Rectal smooth muscle tissue (tissue), 1 donor: ENCODE results near the gene CLEC16A.
A peak's percentile ranks its signal among the peaks of the same experiment; 100 is the strongest.
"Not testable (repeated sequence)": the region's sequence is repeated elsewhere in the genome, so short reads cannot be mapped to it uniquely, and the experiment has no call there.

Experiments
- H3K27ac ChIP-seq: one replicate; pipeline ENCODE4 v1.7.0; 2013; ENCODE audit warnings: low read depth, low read length, inconsistent platforms
- H3K27me3 ChIP-seq: one replicate; pipeline ENCODE4 v1.7.0; 2013; ENCODE audit warnings: low read length; ENCODE audit not compliant: control insufficient read depth, insufficient read depth
- H3K36me3 ChIP-seq: one replicate; pipeline ENCODE4 v1.7.0; 2013; ENCODE audit warnings: low read length; ENCODE audit not compliant: control insufficient read depth, insufficient read depth
- H3K4me1 ChIP-seq: one replicate; pipeline ENCODE4 v1.7.0; 2013; ENCODE audit warnings: low read length; ENCODE audit not compliant: control insufficient read depth, insufficient read depth
- H3K4me3 ChIP-seq: one replicate; pipeline ENCODE4 v1.7.0; 2013; ENCODE audit warnings: low read length
- H3K9ac ChIP-seq: one replicate; pipeline ENCODE4 v1.7.0; 2013; ENCODE audit warnings: low read length

The CLEC16A gene

DNA sequence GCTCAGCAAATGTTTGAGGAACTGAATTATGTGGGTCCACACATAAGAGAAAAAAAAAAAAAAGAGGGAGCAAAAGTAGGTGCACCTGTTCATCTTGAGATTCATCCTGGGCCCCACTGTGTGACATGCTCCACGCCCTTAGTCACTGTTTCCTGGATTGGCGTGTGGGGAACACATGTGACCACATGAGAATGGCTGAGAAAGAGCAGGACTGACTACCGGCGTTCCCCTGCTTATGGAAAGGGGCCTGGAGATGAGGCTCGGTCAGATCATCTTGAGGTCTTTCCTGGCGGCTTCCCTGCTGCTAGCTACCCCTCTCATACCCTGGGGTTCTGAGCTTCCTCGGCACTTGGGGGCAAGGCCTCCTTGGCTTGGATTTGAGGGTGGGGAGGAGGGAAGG, 6.0 kb upstream of the CLEC16A start:
- Histone ChIP-seq H3K36me3 (no peaks in the 10 kb centered on the region), H3K4me1 (peaks cover 46% of the 10 kb centered on the region), H3K27me3 (no peaks in the 10 kb centered on the region), H3K27ac (no peak overlapping the region), H3K4me3 (peak overlapping the region; percentile 87), H3K9ac (no peak overlapping the region)

GRCh38 chr16:10938796-10939648, 5.3 kb upstream of the CLEC16A start:
- no peak overlapping the region for H3K9ac ChIP-seq
- no peak overlapping the region for H3K27ac ChIP-seq
- no peaks in the 10 kb centered on the region for H3K36me3 ChIP-seq
- peaks cover 48% of the 10 kb centered on the region for H3K4me1 ChIP-seq
- no peaks in the 10 kb centered on the region for H3K27me3 ChIP-seq
- H3K4me3 ChIP-seq: peak overlapping the region; percentile 87

DNA sequence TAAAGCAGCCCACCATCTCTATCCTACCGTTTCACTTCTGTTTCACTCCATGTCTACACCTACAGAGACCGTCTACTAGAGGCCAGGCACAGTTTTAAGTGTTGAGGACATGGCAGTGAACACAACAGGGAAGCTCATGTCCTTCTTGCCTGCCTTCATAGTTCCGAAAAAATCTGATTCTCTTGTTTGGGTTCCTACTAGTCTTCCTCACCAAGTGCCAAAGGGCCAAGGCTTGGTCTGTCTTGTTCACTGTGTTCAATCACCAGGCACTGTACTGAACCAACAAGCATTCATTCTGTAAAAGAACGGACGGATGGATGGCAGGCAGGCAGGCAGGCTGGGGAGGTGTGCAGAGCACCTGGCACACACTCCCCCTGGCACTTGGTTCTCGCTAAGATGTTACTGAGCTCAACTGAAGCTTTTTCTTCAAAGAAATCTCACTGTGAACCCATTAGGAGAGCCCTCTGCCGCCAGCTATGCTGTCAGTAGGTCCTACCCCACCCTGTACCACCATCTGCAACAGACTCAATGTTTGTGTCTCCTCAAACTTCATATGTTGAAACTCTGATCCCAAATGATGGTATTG, 4.6 kb upstream of the CLEC16A start:
- H3K27ac ChIP-seq: peak overlapping the region; percentile 6

GRCh38 chr16:10940501-10941079, 3.8 kb upstream of the CLEC16A start:
- H3K4me1 ChIP-seq: peaks cover 52% of the 10 kb centered on the region

More for the DNA sequence above, 4.6 kb upstream of the CLEC16A start:
- Histone ChIP-seq H3K4me3 (peak overlapping the region; percentile 87), H3K36me3 (no peaks in the 10 kb centered on the region), H3K4me1 (peaks cover 49% of the 10 kb centered on the region), H3K27me3 (no peaks in the 10 kb centered on the region), H3K9ac (no peak overlapping the region)

DNA sequence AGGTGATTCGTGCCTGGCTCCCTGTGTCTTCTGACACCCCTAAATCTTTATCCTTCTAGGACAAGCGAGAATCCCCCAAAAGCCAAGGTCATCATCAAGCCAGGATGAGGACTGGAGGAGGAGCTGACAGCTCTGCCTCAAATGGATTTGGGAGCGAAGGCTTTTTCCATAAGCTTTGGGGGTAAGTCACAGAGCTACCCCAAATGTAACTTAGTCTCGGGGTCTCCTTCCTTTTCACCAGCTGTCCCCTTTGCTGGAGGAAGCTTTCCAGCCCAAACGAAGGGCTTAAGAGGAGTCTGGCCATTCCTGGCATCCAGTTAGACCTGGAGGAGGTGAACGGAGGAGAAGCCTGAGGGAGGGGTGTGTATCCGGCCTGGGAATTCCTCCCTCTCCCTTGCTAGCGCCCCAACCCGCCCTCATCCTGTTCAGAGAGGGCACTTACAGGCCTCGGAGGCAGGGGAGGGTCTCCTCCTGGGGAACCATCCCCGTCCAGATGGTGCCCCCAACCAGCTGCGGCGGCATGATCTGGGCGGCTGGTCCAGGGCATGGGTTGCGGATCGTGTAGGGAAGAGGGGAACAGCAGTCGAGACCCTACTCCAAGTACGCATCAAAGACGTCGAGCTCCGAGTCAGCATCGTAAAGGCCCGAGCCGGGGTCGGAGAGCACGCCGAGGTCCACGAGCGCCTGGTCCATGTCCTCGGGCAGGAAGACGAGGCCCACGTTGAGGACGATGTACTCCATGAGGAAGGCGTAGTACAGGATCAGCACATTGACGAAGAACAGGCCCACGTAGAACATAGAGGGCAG, 3.0 kb upstream of the CLEC16A start:
- no peaks in the 10 kb centered on the region for H3K36me3 ChIP-seq
- H3K9ac ChIP-seq: peak overlapping the region; percentile 87
- peak overlapping the region; percentile 87 for H3K4me3 ChIP-seq
- no peaks in the 10 kb centered on the region for H3K27me3 ChIP-seq
- peak overlapping the region; percentile 28 for H3K27ac ChIP-seq
- H3K4me1 ChIP-seq: peaks cover 57% of the 10 kb centered on the region

More at GRCh38 chr16:10940501-10941079, 3.8 kb upstream of the CLEC16A start:
- H3K36me3 ChIP-seq: no peaks in the 10 kb centered on the region
- H3K9ac ChIP-seq: no peak overlapping the region
- H3K27me3 ChIP-seq: no peaks in the 10 kb centered on the region
- peak overlapping the region; percentile 28 for H3K27ac ChIP-seq
- H3K4me3 ChIP-seq: peak overlapping the region; percentile 87

DNA sequence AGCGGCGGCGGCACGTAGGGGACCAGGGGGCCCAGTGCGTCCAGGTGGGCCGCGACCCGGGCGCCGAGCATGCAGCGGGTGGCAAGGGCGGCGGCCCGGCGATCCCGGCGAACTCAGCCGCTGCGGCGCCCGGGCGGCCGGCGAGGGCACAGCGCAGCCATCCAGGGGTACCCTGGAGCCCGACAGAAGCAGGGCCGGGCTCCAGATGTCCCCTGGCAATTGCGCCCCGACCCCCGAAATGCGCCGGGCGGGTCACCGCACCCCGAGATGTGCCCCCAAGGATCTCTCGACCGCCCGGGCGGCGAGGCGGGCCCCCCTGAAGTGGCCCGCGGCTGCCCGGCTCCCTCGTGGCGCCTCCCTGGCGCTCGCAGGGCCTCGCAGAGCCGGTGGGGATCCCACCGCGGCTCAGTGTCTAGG, 2.4 kb upstream of the CLEC16A start:
- peak overlapping the region; percentile 87 for H3K4me3 ChIP-seq
- H3K27ac ChIP-seq: peak overlapping the region; percentile 67
- not testable (repeated sequence) for H3K36me3 ChIP-seq, H3K9ac ChIP-seq, H3K27me3 ChIP-seq
- H3K4me1 ChIP-seq: peaks cover 57% of the 10 kb centered on the region

GRCh38 chr16:10942352-10943063, 1.9 kb upstream of the CLEC16A start, which contains the start of gene DEXI:
DEXI (minus strand) TSS chr16:10942468; CDS start chr16:10942005, 463 bp downstream.
- Histone ChIP-seq H3K4me1 (peaks cover 52% of the 10 kb centered on the region), H3K9ac (peak within 1 kb of the TSS; percentile 89), H3K27me3 (no peaks in the 10 kb centered on the region), H3K4me3 (peak within 1 kb of the TSS; percentile 87), H3K36me3 (no peaks in the 10 kb centered on the region), H3K27ac (peak within 1 kb of the TSS; percentile 85)

GRCh38 chr16:10943064-10943353, 1.4 kb upstream of the CLEC16A start:
- no peak overlapping the region for H3K9ac ChIP-seq
- H3K36me3 ChIP-seq: no peaks in the 10 kb centered on the region
- H3K4me1 ChIP-seq: peaks cover 50% of the 10 kb centered on the region
- peak overlapping the region; percentile 85 for H3K27ac ChIP-seq
- peak overlapping the region; percentile 87 for H3K4me3 ChIP-seq
- H3K27me3 ChIP-seq: no peaks in the 10 kb centered on the region

- Histone ChIP-seq H3K4me3 (peak overlapping the region; percentile 85), H3K36me3 (no peaks in the 10 kb centered on the region), H3K9ac (peak overlapping the region; percentile 49), H3K27ac (no peak overlapping the region), H3K4me1 (peaks cover 29% of the 10 kb centered on the region), H3K27me3 (no peaks in the 10 kb centered on the region)
These were observed 862 bp downstream of the CLEC16A start for GRCh38 chr16:10945065-10945787.

- H3K27ac ChIP-seq: no peak overlapping the region
- H3K4me1 ChIP-seq: peaks cover 23% of the 10 kb centered on the region
- H3K9ac ChIP-seq: no peak overlapping the region
- no peaks in the 10 kb centered on the region for H3K27me3 ChIP-seq
- H3K4me3 ChIP-seq: no peak overlapping the region
- no peaks in the 10 kb centered on the region for H3K36me3 ChIP-seq
These were observed 1.9 kb downstream of the CLEC16A start for GRCh38 chr16:10946308-10946707.

GRCh38 chr16:10947211-10947787, 2.9 kb downstream of the CLEC16A start:
- Histone ChIP-seq H3K9ac (no peak overlapping the region), H3K27me3 (no peaks in the 10 kb centered on the region), H3K27ac (no peak overlapping the region), H3K4me1 (peaks cover 23% of the 10 kb centered on the region), H3K36me3 (no peaks in the 10 kb centered on the region), H3K4me3 (no peak overlapping the region)
